ENCODE results near the gene ZFP69B. TPM values are rescaled to one million over a fixed set of nuclear protein-coding genes. Genes with fewer than 3 reads are reported as not detected.

ZFP69B gene
- polyA plus RNA-seq, 3 donors = 0.20 to 0.67 TPM; not detected in 1

DNA sequence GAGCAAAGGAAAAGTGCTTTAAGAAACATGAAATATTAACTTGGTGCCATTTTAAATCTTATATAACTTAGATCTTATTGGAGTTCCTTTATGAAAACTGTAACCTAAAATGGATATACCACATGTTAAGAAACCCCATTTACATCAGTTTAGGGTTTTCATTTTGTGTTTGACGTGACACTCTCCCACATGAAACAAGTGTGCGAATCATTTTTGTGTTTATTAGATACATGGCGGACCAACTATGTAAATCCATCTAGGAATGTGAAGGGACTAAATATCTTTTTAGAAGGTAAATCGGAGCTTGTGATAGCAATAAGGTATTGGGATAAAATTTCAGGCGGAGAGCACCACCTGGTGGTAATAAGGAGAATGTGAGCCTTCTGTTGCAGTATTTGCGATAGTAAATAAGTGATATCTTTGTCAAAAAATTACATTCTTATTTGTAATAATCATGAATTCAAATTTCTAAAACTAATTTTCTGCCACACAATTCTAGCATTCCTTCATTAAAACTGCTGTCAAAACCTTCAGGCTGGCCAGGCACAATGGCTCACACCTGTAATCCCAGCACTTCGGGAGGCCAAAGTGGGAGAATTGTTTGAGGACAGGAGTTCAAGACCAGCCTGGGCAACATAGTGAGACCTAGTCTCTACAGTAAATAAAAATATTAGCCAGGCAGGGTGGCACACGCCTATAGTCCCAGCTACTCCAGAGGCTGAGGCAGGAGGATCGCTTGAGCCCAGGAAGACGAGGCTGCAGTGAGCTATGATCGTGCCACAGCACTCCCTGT lies 45.4 kb upstream of the ZFP69B start:
- Histone ChIP-seq H3K27ac (ENCODE audit: low read depth in 1 of 2, low read length in 2 of 2) (peak overlapping the region in 1 of 2 donors; percentile 71), H3K4me2 (replicated peaks; ENCODE audit: extremely low read depth, low read length, poor library complexity, severe bottlenecking) (peak overlapping the region; percentile 45), H4K20me1 (ENCODE audit: insufficient read depth, low read length) (peaks cover 52% of the 10 kb centered on the region), H3K4me3 (replicated peaks in 1 of 3; ENCODE audit: low read depth in 2 of 3, low read length in 3 of 3) (peak overlapping the region in 1 of 3 experiments; percentile 16), H3K79me2 (ENCODE audit: insufficient read depth, low read length) (peaks cover 100% of the 10 kb centered on the region), H3K36me3 (replicated peaks in 1 of 2; ENCODE audit: control insufficient read depth in 1 of 2, insufficient read depth in 2 of 2, low read length in 2 of 2) (peaks cover 50 to 66% of the 10 kb centered on the region in 2 donors), H3K27me3 (ENCODE audit: control insufficient read depth in 2 of 2, insufficient read depth in 2 of 2, low read length in 2 of 2) (no peaks in the 10 kb centered on the region), H3K9ac (ENCODE audit: insufficient read depth, low read length, poor library complexity, severe bottlenecking) (no peak overlapping the region), H3K9me3 (replicated peaks in 1 of 2; ENCODE audit: control insufficient read depth in 1 of 2, insufficient read depth in 1 of 2, low read length in 2 of 2) (no peaks in the 10 kb centered on the region), H3K4me1 (ENCODE audit: control insufficient read depth in 1 of 2, insufficient read depth in 2 of 2, low read length in 2 of 2) (peaks cover 39 to 48% of the 10 kb centered on the region in 2 donors), H2AFZ (ENCODE audit: insufficient read depth, low read depth, low read length, poor library complexity, severe bottlenecking) (no peak overlapping the region)
- Mint-ChIP-seq H3K36me3 (peaks cover 59 to 69% of the 10 kb centered on the region in 2 donors), H3K4me1 (peaks cover 48% of the 10 kb centered on the region), H3K4me3 (no peak overlapping the region), H3K27me3 (ENCODE audit: low read depth in 3 of 3) (peaks cover 0 to 3% (median 0%) of the 10 kb centered on the region in 3 donors), H3K27ac (peak overlapping the region in 5 of 7 donors; percentile 9 to 94 (median 88)), H3K9me3 (no peaks in the 10 kb centered on the region)
- TF ChIP-seq, protein P1, sequence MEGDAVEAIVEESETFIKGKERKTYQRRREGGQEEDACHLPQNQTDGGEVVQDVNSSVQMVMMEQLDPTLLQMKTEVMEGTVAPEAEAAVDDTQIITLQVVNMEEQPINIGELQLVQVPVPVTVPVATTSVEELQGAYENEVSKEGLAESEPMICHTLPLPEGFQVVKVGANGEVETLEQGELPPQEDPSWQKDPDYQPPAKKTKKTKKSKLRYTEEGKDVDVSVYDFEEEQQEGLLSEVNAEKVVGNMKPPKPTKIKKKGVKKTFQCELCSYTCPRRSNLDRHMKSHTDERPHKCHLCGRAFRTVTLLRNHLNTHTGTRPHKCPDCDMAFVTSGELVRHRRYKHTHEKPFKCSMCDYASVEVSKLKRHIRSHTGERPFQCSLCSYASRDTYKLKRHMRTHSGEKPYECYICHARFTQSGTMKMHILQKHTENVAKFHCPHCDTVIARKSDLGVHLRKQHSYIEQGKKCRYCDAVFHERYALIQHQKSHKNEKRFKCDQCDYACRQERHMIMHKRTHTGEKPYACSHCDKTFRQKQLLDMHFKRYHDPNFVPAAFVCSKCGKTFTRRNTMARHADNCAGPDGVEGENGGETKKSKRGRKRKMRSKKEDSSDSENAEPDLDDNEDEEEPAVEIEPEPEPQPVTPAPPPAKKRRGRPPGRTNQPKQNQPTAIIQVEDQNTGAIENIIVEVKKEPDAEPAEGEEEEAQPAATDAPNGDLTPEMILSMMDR (IDR thresholded peaks at IDR 0.05) = peak; percentile 89
- DNase-seq = peak in 2 of 3 donors; percentile 63 to 74
- 64% methylated on average over 5 of the region's 11 CpGs for WGBS (ENCODE audit: insufficient coverage)
- intact Hi-C loops (cut with micrococcal nuclease) = loop anchor here in 1 of 2 donors (5.0 to 10.0 kb wide), 3 partner anchors 150 to 320 kb away; partner anchors contain the start of gene ZMPSTE24

DNA sequence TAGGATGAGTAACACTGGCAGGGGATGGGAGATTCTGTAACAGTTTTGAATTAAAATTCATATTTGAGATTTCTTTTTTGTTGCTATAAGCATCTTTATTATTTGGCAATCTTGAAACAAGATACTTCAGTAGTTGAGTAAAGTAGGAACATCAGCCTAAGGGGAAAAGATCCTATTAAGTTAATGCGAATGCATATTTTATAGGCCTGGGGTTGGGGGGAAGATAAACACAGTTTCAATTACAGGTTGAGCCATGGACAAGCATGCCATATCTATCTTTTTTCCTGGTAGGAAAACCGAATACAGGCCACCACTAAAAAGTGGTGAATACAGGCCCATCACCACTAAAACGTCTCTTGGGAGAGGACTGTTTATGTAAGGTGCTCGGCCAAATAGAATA lies 44.5 kb upstream of the ZFP69B start:
- Mint-ChIP-seq H3K4me3 (no peak overlapping the region), H3K27me3 (ENCODE audit: low read depth in 3 of 3) (peaks cover 0 to 3% (median 0%) of the 10 kb centered on the region in 3 donors)
- H3K4me1 ChIP-seq (ENCODE audit: control insufficient read depth in 1 of 2, insufficient read depth in 2 of 2, low read length in 2 of 2) = peaks cover 30 to 39% of the 10 kb centered on the region in 2 donors

More for the DNA sequence above, 44.5 kb upstream of the ZFP69B start:
- H3K9ac ChIP-seq (ENCODE audit: insufficient read depth, low read length, poor library complexity, severe bottlenecking) = no peak overlapping the region
- Mint-ChIP-seq H3K9me3 (no peaks in the 10 kb centered on the region), H3K4me1 (peaks cover 38% of the 10 kb centered on the region), H3K36me3 (peaks cover 61 to 78% of the 10 kb centered on the region in 2 donors), H3K27ac (peak overlapping the region in 1 of 7 donors; percentile 18)
- peaks cover 95% of the 10 kb centered on the region for H3K79me2 ChIP-seq (ENCODE audit: insufficient read depth, low read length)
- no peak for DNase-seq
- peaks cover 60 to 75% of the 10 kb centered on the region in 2 donors for H3K36me3 ChIP-seq (replicated peaks in 1 of 2; ENCODE audit: control insufficient read depth in 1 of 2, insufficient read depth in 2 of 2, low read length in 2 of 2)
- WGBS (ENCODE audit: insufficient coverage) = 100% methylated on average over 1 of the region's 4 CpGs
- no peaks in the 10 kb centered on the region for H3K9me3 ChIP-seq (replicated peaks in 1 of 2; ENCODE audit: control insufficient read depth in 1 of 2, insufficient read depth in 1 of 2, low read length in 2 of 2)
- H2AFZ ChIP-seq (ENCODE audit: insufficient read depth, low read depth, low read length, poor library complexity, severe bottlenecking) = no peak overlapping the region
- no peak overlapping the region for H3K27ac ChIP-seq (ENCODE audit: low read depth in 1 of 2, low read length in 2 of 2)
- H4K20me1 ChIP-seq (ENCODE audit: insufficient read depth, low read length) = peaks cover 58% of the 10 kb centered on the region
- no peaks in the 10 kb centered on the region for H3K27me3 ChIP-seq (ENCODE audit: control insufficient read depth in 2 of 2, insufficient read depth in 2 of 2, low read length in 2 of 2)
- H3K4me2 ChIP-seq (replicated peaks; ENCODE audit: extremely low read depth, low read length, poor library complexity, severe bottlenecking) = no peak overlapping the region
- intact Hi-C loops (cut with micrococcal nuclease) = loop anchor here in 1 of 2 donors (5.0 to 10.0 kb wide), 3 partner anchors 151 to 321 kb away; partner anchors contain the start of gene ZMPSTE24
- no peak overlapping the region for H3K4me3 ChIP-seq (replicated peaks in 1 of 3; ENCODE audit: low read depth in 2 of 3, low read length in 3 of 3)
- TF ChIP-seq, protein P1 (IDR thresholded peaks at IDR 0.05) = no peak
